Right atrium auricular region (tissue), 2 donors: Measurements from ENCODE around the gene PGLYRP4. TPM values are rescaled to one million over a fixed set of nuclear protein-coding genes. Genes with fewer than 3 reads are reported as not detected.

Experiments used
- DNase-seq: peaks from one replicate; pipeline ENCODE4 v3.0.0-alpha.2; 2019; ENCODE audit warnings: low spot score
- H3K27ac ChIP-seq, 2 donors: fragments of 200-600 bp; sonication (generic); 1 replicate in 1 of 2; 2 replicates in 1 of 2; pipeline ENCODE4 v1.5.1; 2016 to 2019
- H3K27me3 ChIP-seq, 2 donors: fragments of 200-600 bp; sonication (generic); one replicate each; pipeline versions ENCODE4 v1.5.1 to v1.6.0; 2017 to 2019
- H3K36me3 ChIP-seq: fragments of 200-600 bp; sonication (generic); one replicate; pipeline ENCODE4 v1.5.1; 2016
- H3K4me1 ChIP-seq, 2 donors: fragments of 200-600 bp; sonication (generic); one replicate each; pipeline versions ENCODE4 v1.5.1 to v1.6.0; 2017 to 2019
- H3K4me3 ChIP-seq, 2 donors: fragments of 200-600 bp; sonication (generic); 1 replicate in 1 of 2; 2 replicates in 1 of 2; pipeline ENCODE4 v1.5.1; 2017 to 2019; ENCODE audit warnings: mild to moderate bottlenecking in 1 of 2, moderate library complexity in 1 of 2
- H3K9me3 ChIP-seq, 2 donors: fragments of 200-600 bp; sonication (generic); one replicate each; pipeline ENCODE4 v1.5.1; 2019
- CTCF ChIP-seq, 2 donors: fragments of 200-600 bp; sonication (generic); IDR thresholded peaks; one replicate each; pipeline ENCODE4 v1.5.1; 2019; ENCODE audit warnings: antibody characterized with exemption in 2 of 2
- total RNA-seq, 2 donors: library from RNA; depleted of rRNA; stranded (reverse); fragments of >200 nt; gene quantifications; one replicate each; pipeline ENCODE4 v1.1.0, GENCODE V29; 2016

The PGLYRP4 gene
- total RNA-seq, result not detected

DNA sequence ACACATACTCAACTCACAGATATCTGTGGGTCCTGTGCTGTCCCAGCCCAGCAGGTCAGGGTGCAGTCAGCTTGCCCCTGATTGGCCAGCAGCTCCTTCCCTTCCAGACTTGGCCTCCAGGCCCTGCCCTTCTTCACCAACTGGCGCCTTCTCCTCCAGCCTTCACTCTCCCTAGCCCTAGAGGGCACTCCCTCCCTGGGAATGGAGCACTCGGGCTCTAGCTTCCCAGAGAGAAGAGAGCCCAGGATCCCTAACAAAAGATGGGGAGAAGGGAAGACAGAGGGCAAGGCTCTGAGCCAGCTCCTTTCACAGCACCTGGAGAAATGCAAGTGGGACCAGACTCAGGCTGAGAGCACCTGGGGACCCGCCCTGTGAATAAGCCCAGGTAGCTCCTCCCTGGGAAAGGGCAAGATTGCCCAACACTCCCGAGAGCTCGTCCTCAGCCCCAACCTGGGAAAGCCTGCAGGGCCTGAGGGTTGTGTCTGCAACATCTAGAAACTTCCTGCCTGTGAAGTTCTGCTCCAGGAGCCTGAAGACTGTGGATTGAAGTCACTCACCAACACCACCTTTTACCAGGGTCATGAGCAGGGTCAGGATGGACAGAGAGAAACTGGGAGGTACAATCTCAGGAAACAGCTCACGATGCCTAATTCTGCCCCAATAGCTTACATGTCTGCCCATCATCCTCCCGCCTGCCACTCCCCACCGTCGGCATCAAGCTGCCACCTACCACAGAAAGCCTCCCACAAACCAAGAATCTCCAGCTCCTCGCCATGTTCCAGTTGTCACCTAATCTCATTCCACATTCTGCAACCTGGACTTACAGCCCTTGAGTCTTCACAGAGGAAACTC, at the start of gene PGLYRP4:
Gene PGLYRP4, minus strand, starts transcription at position 331 of the 852 bp plus-strand sequence. CDS start 909 bp downstream, outside the sequence.
- Histone ChIP-seq H3K27ac (no peak within 1 kb of the TSS), H3K27me3 (no peaks in the 10 kb centered on the region), H3K4me1 (no peaks in the 10 kb centered on the region), H3K36me3 (no peaks in the 10 kb centered on the region), H3K4me3 (no peak within 1 kb of the TSS), H3K9me3 (no peaks in the 10 kb centered on the region)
- no peak for DNase-seq
- TF ChIP-seq CTCF (IDR thresholded peaks at IDR 0.05), result no peak

DNA sequence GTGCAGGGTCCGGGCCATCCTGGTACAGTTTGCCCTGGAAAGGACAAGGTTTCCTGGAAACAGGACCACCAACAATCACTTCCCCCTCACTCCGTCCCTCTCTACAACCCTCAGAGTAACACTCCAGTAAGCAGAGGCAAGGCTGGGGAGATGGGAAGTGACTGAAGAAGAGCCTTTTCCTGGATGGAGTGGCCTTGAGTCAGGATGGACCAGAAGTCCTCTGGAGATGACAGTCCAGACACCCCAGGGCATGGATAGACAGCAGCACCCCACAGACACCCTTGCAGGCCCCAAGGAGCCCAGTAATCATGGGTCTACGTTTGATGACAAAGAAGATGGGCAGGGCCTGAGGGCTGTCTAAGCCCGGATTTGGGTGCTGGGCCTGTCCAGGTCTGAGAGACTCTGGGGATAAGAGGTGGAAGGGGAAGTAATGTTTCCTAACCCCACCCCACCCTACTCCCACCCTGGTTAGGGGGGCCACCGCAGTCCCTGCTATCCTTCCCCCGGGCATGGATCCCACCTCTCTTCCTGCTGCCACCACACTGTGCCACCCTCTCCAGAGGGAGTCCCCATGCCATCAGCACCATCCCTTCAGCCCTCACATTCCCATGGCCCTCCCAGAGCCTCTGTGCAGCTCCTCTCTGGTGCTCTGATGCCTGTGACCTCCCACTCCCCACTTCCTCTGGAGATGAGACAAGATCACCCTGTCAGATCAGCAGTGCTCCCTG, 49.4 kb upstream of the PGLYRP4 start:
- TF ChIP-seq CTCF (IDR thresholded peaks at IDR 0.05), result no peak
- Histone ChIP-seq H3K36me3 (no peaks in the 10 kb centered on the region), H3K9me3 (no peaks in the 10 kb centered on the region), H3K4me3 (no peak overlapping the region), H3K27me3 (no peaks in the 10 kb centered on the region), H3K27ac (no peak overlapping the region), H3K4me1 (no peaks in the 10 kb centered on the region)
- DNase-seq, result peak; percentile 48

DNA sequence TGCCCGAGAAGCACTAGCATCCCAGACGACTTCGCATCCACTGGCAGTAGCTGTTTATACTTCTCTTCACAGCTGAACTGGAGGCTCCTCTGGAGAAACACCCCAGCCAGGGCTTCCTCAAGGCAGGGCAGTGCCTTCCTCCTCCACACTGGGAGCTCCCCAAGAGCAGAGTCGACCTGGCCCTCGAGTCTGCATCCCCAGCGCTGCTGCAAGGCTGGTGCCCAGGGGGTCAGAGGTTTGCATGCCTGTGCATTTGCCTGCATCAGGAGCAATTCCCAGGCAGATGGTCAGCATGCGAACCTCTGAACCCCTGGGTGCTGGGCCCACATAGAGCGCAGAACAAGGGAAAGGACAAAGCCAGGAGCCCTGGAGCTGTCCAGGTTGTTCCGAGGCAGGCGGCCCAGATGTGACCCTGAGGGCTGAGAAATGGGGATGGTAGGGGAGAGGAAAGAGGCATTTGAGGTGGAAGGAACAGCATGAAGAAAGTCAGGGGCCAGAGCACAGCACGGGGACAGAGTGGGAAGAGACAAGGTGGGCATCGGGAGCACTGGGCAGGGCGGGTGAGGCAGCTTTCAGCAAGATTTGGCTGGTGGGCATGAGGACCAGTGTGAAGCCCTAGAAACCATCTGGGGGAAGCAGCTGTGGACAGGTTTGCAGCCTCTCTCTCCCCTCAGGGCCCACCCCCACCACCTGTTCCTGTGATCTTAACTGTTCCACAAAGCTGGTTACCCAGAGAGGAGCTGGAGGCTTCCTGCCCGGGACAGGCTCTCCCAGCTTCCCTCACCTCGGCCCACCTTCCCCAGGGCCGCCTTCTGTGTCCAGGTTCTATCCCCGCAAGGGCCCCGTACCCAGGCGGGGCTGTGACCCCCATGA, 48.6 kb upstream of the PGLYRP4 start:
- DNase-seq, result peak; percentile 54
- no peaks in the 10 kb centered on the region for H3K36me3 ChIP-seq
- H3K9me3 ChIP-seq, result no peaks in the 10 kb centered on the region
- no peaks in the 10 kb centered on the region for H3K27me3 ChIP-seq
- no peak overlapping the region for H3K4me3 ChIP-seq
- no peak for TF ChIP-seq CTCF (IDR thresholded peaks at IDR 0.05)
- no peaks in the 10 kb centered on the region for H3K4me1 ChIP-seq
- H3K27ac ChIP-seq, result no peak overlapping the region

DNA sequence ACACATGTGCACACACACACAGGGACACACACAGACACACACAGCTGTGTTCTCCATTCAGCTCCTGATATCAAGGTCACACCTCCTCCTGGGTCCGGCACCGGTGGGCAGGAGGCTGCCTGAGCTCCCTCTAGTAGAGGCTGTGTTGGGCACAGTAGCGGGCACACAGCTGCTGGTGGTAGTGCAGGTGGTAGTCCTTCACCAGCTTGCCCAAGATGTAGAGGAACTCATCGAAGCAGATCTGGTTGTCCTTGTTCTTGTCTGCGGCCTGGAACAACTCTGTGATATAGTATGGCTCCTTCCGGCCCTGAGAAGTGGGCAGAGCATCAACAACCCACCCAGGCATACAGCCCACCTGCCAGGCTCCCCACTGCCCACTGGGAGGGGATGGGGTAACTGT, 47.8 kb upstream of the PGLYRP4 start:
- Histone ChIP-seq H3K9me3 (no peaks in the 10 kb centered on the region), H3K27ac (no peak overlapping the region), H3K36me3 (no peaks in the 10 kb centered on the region), H3K4me1 (peaks cover 0 to under 1% of the 10 kb centered on the region in 2 donors), H3K4me3 (no peak overlapping the region), H3K27me3 (no peaks in the 10 kb centered on the region)
- DNase-seq, result peak; percentile 26
- no peak for TF ChIP-seq CTCF (IDR thresholded peaks at IDR 0.05)

DNA sequence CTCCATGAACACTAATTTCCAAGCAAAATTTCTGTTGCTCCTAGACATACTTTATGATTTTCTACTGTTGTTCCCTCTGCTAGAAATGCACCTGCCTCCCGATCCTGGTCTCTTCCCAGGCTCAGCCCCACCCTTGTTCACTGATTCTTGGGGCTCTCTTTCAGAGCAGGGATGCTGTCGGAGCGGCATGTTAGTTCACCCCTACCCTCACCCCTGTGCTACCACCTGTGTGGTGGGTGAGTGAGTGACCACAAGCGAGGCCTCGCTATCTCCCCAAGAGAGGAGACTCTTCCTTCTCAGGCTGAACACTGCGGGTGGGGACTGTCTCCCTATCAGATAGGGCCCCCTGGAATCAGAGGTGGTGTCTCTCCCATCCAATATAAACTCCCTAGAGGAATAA, 47.1 kb upstream of the PGLYRP4 start:
- Histone ChIP-seq H3K4me3 (no peak overlapping the region), H3K27me3 (no peaks in the 10 kb centered on the region), H3K4me1 (peaks cover 0 to 4% of the 10 kb centered on the region in 2 donors), H3K27ac (no peak overlapping the region), H3K9me3 (no peaks in the 10 kb centered on the region), H3K36me3 (no peaks in the 10 kb centered on the region)
- TF ChIP-seq CTCF (IDR thresholded peaks at IDR 0.05), result no peak
- DNase-seq, result peak; percentile 23
